ENCODE results near the gene STRBP. TPM values are rescaled to one million over a fixed set of nuclear protein-coding genes. Genes with fewer than 3 reads are reported as not detected.

The STRBP gene
- total and polyA plus RNA-seq, 2 of the 8 experiments (the other 6 are each of a cell fraction or from before 2014, with no cell fraction given): 29.7 to 105 TPM

- POLR2A ChIA-PET (ENCODE audit: partially characterized antibody): interaction anchor here (0.8 to 1.6 kb wide), 4 partner anchors 10 to 145 kb away, joined by 3 to 8 read pairs (median 3); no protein-coding TSS in a partner anchor
- no peak overlapping the region for H2BK12ac ChIP-seq (ENCODE audit: low read depth, low read length)
These were observed 17.1 kb downstream of the STRBP start for GRCh38 chr9:123251324-123251723.

More at GRCh38 chr9:123251324-123251723, 17.1 kb downstream of the STRBP start:
- Histone ChIP-seq H3K9me3 (ENCODE audit: insufficient read depth in 2 of 2, low read depth in 1 of 2, low read length in 1 of 2) (no peaks in the 10 kb centered on the region), H3K79me1 (ENCODE audit: low read depth, low read length) (no peaks in the 10 kb centered on the region; the same call in 1 of the 2 replicates), H2AK5ac (ENCODE audit: low read depth, low read length) (no peak overlapping the region), H4K20me1 (replicated peaks in 1 of 2; ENCODE audit: control insufficient read depth in 1 of 2, insufficient read depth in 2 of 2, low read length in 2 of 2) (peaks cover 1 to 8% of the 10 kb centered on the region in 2 experiments), H2BK120ac (replicated peaks; ENCODE audit: low read depth, low read length) (no peak overlapping the region), H3K23ac (ENCODE audit: insufficient read length) (no peak overlapping the region), H3K27me3 (replicated peaks in 1 of 4; ENCODE audit: control insufficient read depth in 3 of 4, extremely low read depth in 1 of 4, insufficient read depth in 3 of 4, low read length in 3 of 4) (no peaks in the 10 kb centered on the region), H3K18ac (ENCODE audit: extremely low read depth, low read length) (no peak overlapping the region), H3K27ac (ENCODE audit: low read depth, low read length) (no peak overlapping the region), H3K79me2 (ENCODE audit: control insufficient read depth in 1 of 2, insufficient read depth in 2 of 2, low read length in 2 of 2) (peaks cover 8 to 97% of the 10 kb centered on the region in 2 experiments), H3K4ac (replicated peaks; ENCODE audit: insufficient read length, low read depth, low read length) (no peak overlapping the region), H3K23me2 (ENCODE audit: low read depth, low read length) (no peaks in the 10 kb centered on the region), H4K91ac (replicated peaks; ENCODE audit: insufficient read length, low read length) (no peak overlapping the region), H3K14ac (ENCODE audit: insufficient read length) (no peak overlapping the region), H3K56ac (replicated peaks; ENCODE audit: insufficient read length, low read depth, low read length) (no peak overlapping the region), H4K8ac (ENCODE audit: extremely low read depth, insufficient read depth, low read length) (no peak overlapping the region), H3K4me1 (replicated peaks in 1 of 4; ENCODE audit: control insufficient read depth in 3 of 4, insufficient read depth in 4 of 4, low read length in 3 of 4) (peaks cover 0 to 2% (median 0%) of the 10 kb centered on the region in 4 experiments; a peak in 1 of 7 replicates), H3K36me3 (ENCODE audit: control insufficient read depth in 2 of 4, insufficient read depth in 4 of 4, low read length in 3 of 4) (no peaks in the 10 kb centered on the region), H3K4me3 (ENCODE audit: extremely low read depth in 1 of 4, insufficient read depth in 2 of 4, low read depth in 3 of 4, low read length in 4 of 4) (no peak overlapping the region), H2BK5ac (ENCODE audit: low read depth, low read length) (no peak overlapping the region), H3K4me2 (ENCODE audit: insufficient read depth in 1 of 2, low read depth in 2 of 2, low read length in 2 of 2) (no peak overlapping the region), H2AFZ (ENCODE audit: low read length) (no peak overlapping the region), H2BK20ac (ENCODE audit: low read length) (no peak overlapping the region), H2BK15ac (ENCODE audit: low read length) (no peak overlapping the region), H3K9ac (replicated peaks in 1 of 4; ENCODE audit: extremely low read depth in 1 of 4, low read depth in 3 of 4, low read length in 3 of 4) (no peak overlapping the region), H4K5ac (ENCODE audit: insufficient read length, low read depth, low read length) (no peak overlapping the region)
- no peak for TF ChIP-seq KDM4A (IDR thresholded peaks at IDR 0.05; ENCODE audit: low read depth, low read length, severe bottlenecking)
- TF ChIP-seq JUN (IDR thresholded peaks at IDR 0.05; ENCODE audit: low read depth, low read length): no peak
- no peak for TF ChIP-seq SIN3A (conservative IDR thresholded peaks at IDR 0.05 in 1 of 2, IDR thresholded peaks at IDR 0.05 in 1 of 2; ENCODE audit: low read depth in 1 of 2, low read length in 2 of 2)
- no peak for TF ChIP-seq JUND (IDR thresholded peaks at IDR 0.05; ENCODE audit: low read length)
- no peak for TF ChIP-seq MAX (IDR thresholded peaks at IDR 0.05)
- TF ChIP-seq POLR2AphosphoS5 (IDR thresholded peaks at IDR 0.05; ENCODE audit: low read depth, low read length): no peak
- 86% methylated on average over 1 of the region's 1 CpG; no CpG with 5 or more reads in 1 of the 2 experiments for WGBS, 2 experiments (ENCODE audit: extremely low coverage in 1 of 2, insufficient coverage in 1 of 2, insufficient read length in 1 of 2, insufficient replicate concordance in 2 of 2, low coverage in 1 of 2, low lambda C conversion rate in 2 of 2, missing lambda C conversion rate in 1 of 2)
- DNase-seq (ENCODE audit: low read depth in 1 of 2, low spot score in 2 of 2) (no peak), FAIRE-seq (no peak)
- CTCF ChIA-PET (ENCODE audit: partially characterized antibody): interaction anchor here (0.6 to 1.6 kb wide), 3 partner anchors 12 to 104 kb away, joined by 3 to 4 read pairs (median 3); no protein-coding TSS in a partner anchor

Data from H1 (cell line).